A549 (cell line): ENCODE measurements around the gene RAD51B.

Source experiments
- FOSL2 ChIP-seq, 2 experiments: fragments of 450-650 bp in 1 of 2; fragments of >200 bp in 1 of 2; sonication (Bioruptor Twin) in 1 of 2; formaldehyde crosslinking; IDR thresholded peaks; 2 replicates each; pipeline versions ENCODE4 v1.5.0 to v1.6.1; 2016 to 2020; ENCODE audit warnings: mild to moderate bottlenecking in 1 of 2, moderate library complexity in 1 of 2
- POLR2A ChIP-seq: IDR thresholded peaks from 2 replicates; pipeline ENCODE4 v1.6.1; 2012; ENCODE audit warnings: mild to moderate bottlenecking, low read length

GRCh38 chr14:68609012-68609411, 789.4 kb downstream of the RAD51B start:
- TF ChIP-seq FOSL2 (IDR thresholded peaks at IDR 0.05) (no peak), FOSL2 (CRISPR knock-in tag; IDR thresholded peaks at IDR 0.05) (no peak), POLR2A (no peak)
